ENCODE results near the gene ZNF423.

- TF ChIP-seq CTCF (IDR thresholded peaks at IDR 0.05), result no peak
- no peak for TF ChIP-seq POLR2A (IDR thresholded peaks at IDR 0.05)
Measured at GRCh38 chr16:49712542-49712941, 143.4 kb downstream of the ZNF423 start.
